ENCODE measurements around the gene HADHA.

- TF ChIP-seq, protein P1, sequence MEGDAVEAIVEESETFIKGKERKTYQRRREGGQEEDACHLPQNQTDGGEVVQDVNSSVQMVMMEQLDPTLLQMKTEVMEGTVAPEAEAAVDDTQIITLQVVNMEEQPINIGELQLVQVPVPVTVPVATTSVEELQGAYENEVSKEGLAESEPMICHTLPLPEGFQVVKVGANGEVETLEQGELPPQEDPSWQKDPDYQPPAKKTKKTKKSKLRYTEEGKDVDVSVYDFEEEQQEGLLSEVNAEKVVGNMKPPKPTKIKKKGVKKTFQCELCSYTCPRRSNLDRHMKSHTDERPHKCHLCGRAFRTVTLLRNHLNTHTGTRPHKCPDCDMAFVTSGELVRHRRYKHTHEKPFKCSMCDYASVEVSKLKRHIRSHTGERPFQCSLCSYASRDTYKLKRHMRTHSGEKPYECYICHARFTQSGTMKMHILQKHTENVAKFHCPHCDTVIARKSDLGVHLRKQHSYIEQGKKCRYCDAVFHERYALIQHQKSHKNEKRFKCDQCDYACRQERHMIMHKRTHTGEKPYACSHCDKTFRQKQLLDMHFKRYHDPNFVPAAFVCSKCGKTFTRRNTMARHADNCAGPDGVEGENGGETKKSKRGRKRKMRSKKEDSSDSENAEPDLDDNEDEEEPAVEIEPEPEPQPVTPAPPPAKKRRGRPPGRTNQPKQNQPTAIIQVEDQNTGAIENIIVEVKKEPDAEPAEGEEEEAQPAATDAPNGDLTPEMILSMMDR (IDR thresholded peaks at IDR 0.05; ENCODE audit: insufficient read depth, low read length, poor library complexity, severe bottlenecking) = no peak
- TF ChIP-seq EZH2phosphoT487 (conservative IDR thresholded peaks at IDR 0.05; ENCODE audit: low read length) = no peak
These were observed 20.3 kb downstream of the HADHA start for GRCh38 chr2:26224095-26224494.
